GM23338 (cell line): ENCODE results near the gene PAX9. TPM values are rescaled to one million over a fixed set of nuclear protein-coding genes. Genes with fewer than 3 reads are reported as not detected.

ENCODE experiments used
- ATAC-seq: fragments of 200-7000 bp; cut with Tn5 transposase; 3 replicates; pipeline ENCODE4 v1.9.1; 2020
- DNase-seq: peaks from one replicate; pipeline ENCODE4 v3.0.0-alpha.2; 2015; ENCODE audit warnings: low spot score
- H2AFZ ChIP-seq: fragments of 200-600 bp; sonication (generic); 2 replicates; pipeline ENCODE4 v1.8.0; 2016; ENCODE audit warnings: antibody characterized with exemption, mild to moderate bottlenecking, moderate library complexity
- H3F3A ChIP-seq: fragments of 200-600 bp; sonication (generic); replicated peaks from 2 replicates; pipeline ENCODE4 v1.8.0; 2017; ENCODE audit warnings: antibody characterized with exemption, mixed run types, low read depth
- H3K27ac ChIP-seq: fragments of 200-600 bp; sonication (generic); 2 replicates; pipeline ENCODE4 v1.6.1; 2016; ENCODE audit warnings: low read depth
- H3K27me3 ChIP-seq: fragments of 200-600 bp; sonication (generic); 2 replicates; pipeline ENCODE4 v1.8.0; 2016; ENCODE audit warnings: mild to moderate bottlenecking, mixed run types, moderate library complexity; ENCODE audit not compliant: insufficient read depth
- H3K36me3 ChIP-seq: fragments of 200-600 bp; sonication (generic); 2 replicates; pipeline ENCODE4 v1.8.0; 2016; ENCODE audit warnings: mild to moderate bottlenecking; ENCODE audit not compliant: insufficient read depth
- H3K4me1 ChIP-seq: fragments of 200-600 bp; sonication (generic); 2 replicates; pipeline ENCODE4 v1.8.0; 2016; ENCODE audit warnings: mild to moderate bottlenecking, moderate library complexity; ENCODE audit not compliant: insufficient read depth
- H3K4me2 ChIP-seq: fragments of 200-600 bp; sonication (generic); 2 replicates; pipeline ENCODE4 v1.7.1; 2017; ENCODE audit warnings: mixed run types
- H3K4me3 ChIP-seq: fragments of 200-600 bp; sonication (generic); 2 replicates; pipeline ENCODE4 v1.6.1; 2016; ENCODE audit warnings: mixed run types
- H3K79me2 ChIP-seq: fragments of 200-600 bp; sonication (generic); replicated peaks from 2 replicates; pipeline ENCODE4 v1.8.0; 2017; ENCODE audit warnings: mild to moderate bottlenecking; ENCODE audit not compliant: insufficient read depth
- H3K9me2 ChIP-seq: fragments of 200-600 bp; sonication (generic); 2 replicates; pipeline ENCODE4 v1.8.0; 2017; ENCODE audit not compliant: insufficient read depth
- H4K20me1 ChIP-seq: fragments of 200-600 bp; sonication (generic); replicated peaks from 2 replicates; pipeline ENCODE4 v1.8.0; 2017; ENCODE audit warnings: mild to moderate bottlenecking; ENCODE audit not compliant: insufficient read depth
- H3K27ac Mint-ChIP-seq: 2 replicates; pipeline ENCODE4 v1.8.0; 2020; ENCODE audit warnings: inconsistent platforms, mild to moderate bottlenecking, moderate library complexity, mixed read lengths
- H3K27me3 Mint-ChIP-seq: 3 replicates; pipeline ENCODE4 v1.8.0; 2022; ENCODE audit warnings: low read depth, mild to moderate bottlenecking, moderate library complexity, mixed read lengths, inconsistent platforms; ENCODE audit not compliant: insufficient read depth, poor library complexity
- H3K36me3 Mint-ChIP-seq: 3 replicates; pipeline ENCODE4 v1.8.0; 2021; ENCODE audit warnings: low read depth, mild to moderate bottlenecking, inconsistent platforms, moderate library complexity, mixed read lengths
- H3K4me1 Mint-ChIP-seq: 3 replicates; pipeline ENCODE4 v1.8.0; 2020; ENCODE audit warnings: mild to moderate bottlenecking, inconsistent platforms, mixed read lengths
- H3K4me3 Mint-ChIP-seq: 3 replicates; pipeline ENCODE4 v1.8.0; 2021; ENCODE audit warnings: moderate library complexity, mild to moderate bottlenecking, inconsistent platforms, mixed read lengths
- H3K9me3 Mint-ChIP-seq: 3 replicates; pipeline ENCODE4 v1.8.0; 2020; ENCODE audit warnings: moderate library complexity, mild to moderate bottlenecking, inconsistent platforms, mixed read lengths
- CREB1 ChIP-seq: fragments of 250-450 bp; sonication (Bioruptor Pico); IDR thresholded peaks from 2 replicates; pipeline ENCODE4 v1.5.0; 2020; ENCODE audit warnings: low read depth, mild to moderate bottlenecking, moderate library complexity
- CTCF ChIP-seq, 2 experiments: fragments of 200-600 bp in 1 of 2; sonication (generic) in 1 of 2; conservative IDR thresholded peaks; 2 replicates each; pipeline versions ENCODE4 v1.5.1 to v1.6.1; 2016 to 2017; ENCODE audit warnings: antibody characterized with exemption in 2 of 2, low read depth in 2 of 2, mild to moderate bottlenecking in 2 of 2, moderate library complexity in 1 of 2
- EZH2 ChIP-seq: fragments of 200-600 bp; sonication (generic); IDR thresholded peaks from one replicate; pipeline ENCODE4 v1.8.0; 2017; ENCODE audit warnings: antibody characterized with exemption, mild to moderate bottlenecking, low read depth; ENCODE audit not compliant: unreplicated experiment
- EZH2phosphoT487 ChIP-seq: fragments of 200-600 bp; sonication (generic); IDR thresholded peaks from one replicate; pipeline ENCODE4 v1.8.1; 2018; ENCODE audit warnings: antibody characterized with exemption; ENCODE audit not compliant: unreplicated experiment
- JUNB ChIP-seq: IDR thresholded peaks from one replicate; pipeline ENCODE4 v1.6.1; 2016; ENCODE audit warnings: antibody characterized with exemption; ENCODE audit not compliant: unreplicated experiment
- NANOG ChIP-seq: IDR thresholded peaks from 2 replicates; pipeline ENCODE4 v1.6.1; 2016; ENCODE audit warnings: antibody characterized with exemption, borderline replicate concordance
- REST ChIP-seq: IDR thresholded peaks from one replicate; pipeline ENCODE4 v1.6.1; 2018; ENCODE audit warnings: antibody characterized with exemption; ENCODE audit not compliant: unreplicated experiment
- STAT1 ChIP-seq: IDR thresholded peaks from one replicate; pipeline ENCODE4 v1.6.1; 2016; ENCODE audit warnings: antibody characterized with exemption; ENCODE audit not compliant: unreplicated experiment
- ZNF114 ChIP-seq: fragments of 250-450 bp; sonication (Bioruptor Pico); IDR thresholded peaks from 2 replicates; pipeline ENCODE4 v1.5.0; 2020; ENCODE audit warnings: mild to moderate bottlenecking, moderate library complexity
- ZNF462 ChIP-seq: fragments of 250-450 bp; sonication (Bioruptor Pico); IDR thresholded peaks from 2 replicates; pipeline ENCODE4 v1.5.0; 2020; ENCODE audit warnings: mild to moderate bottlenecking, moderate library complexity
- polyA plus RNA-seq: library from polyadenylated mRNA; unstranded; fragments of >200 nt; fragmentation: Nextera tagmentation; extraction: Ambion mirVana; gene quantifications from 2 replicates; pipeline ENCODE4 v1.2.1, GENCODE V29; 2016
- total RNA-seq: library from RNA; depleted of rRNA; stranded (reverse); fragments of >200 nt; shearing (Covaris generic); gene quantifications from 2 replicates; pipeline ENCODE4 v1.2.3, GENCODE V29; 2014
- TF ChIP-seq, protein P1 (sequence below): IDR thresholded peaks from 2 replicates; pipeline ENCODE4 v1.6.1; 2016; ENCODE audit warnings: antibody characterized with exemption

Gene PAX9
- total and polyA plus RNA-seq, 2 experiments from 2014 or later = 0.74 TPM; not detected in 1

- H3K4me1 ChIP-seq = peaks cover 48% of the 10 kb centered on the region
- no peaks in the 10 kb centered on the region for H3F3A ChIP-seq
- H3K4me3 Mint-ChIP-seq = no peak overlapping the region
- H3K27ac Mint-ChIP-seq = no peak overlapping the region
- H3K4me1 Mint-ChIP-seq = peaks cover 53% of the 10 kb centered on the region
- H3K27me3 Mint-ChIP-seq = peaks cover 4% of the 10 kb centered on the region
- DNase-seq (no peak), ATAC-seq (peak; percentile 28; the same call in 1 of the 3 replicates)
- TF ChIP-seq CREB1 = no peak
- no peak for TF ChIP-seq ZNF114 (CRISPR knock-in tag)
- TF ChIP-seq JUNB = no peak
- TF ChIP-seq NANOG = no peak
- TF ChIP-seq STAT1 = no peak
- no peak for TF ChIP-seq ZNF462 (CRISPR knock-in tag)
- TF ChIP-seq EZH2phosphoT487 = no peak
- TF ChIP-seq REST = no peak
- no peak for TF ChIP-seq CTCF (conservative IDR thresholded peaks at IDR 0.05; ENCODE audit: low read depth in 2 of 2)
- TF ChIP-seq, protein P1, sequence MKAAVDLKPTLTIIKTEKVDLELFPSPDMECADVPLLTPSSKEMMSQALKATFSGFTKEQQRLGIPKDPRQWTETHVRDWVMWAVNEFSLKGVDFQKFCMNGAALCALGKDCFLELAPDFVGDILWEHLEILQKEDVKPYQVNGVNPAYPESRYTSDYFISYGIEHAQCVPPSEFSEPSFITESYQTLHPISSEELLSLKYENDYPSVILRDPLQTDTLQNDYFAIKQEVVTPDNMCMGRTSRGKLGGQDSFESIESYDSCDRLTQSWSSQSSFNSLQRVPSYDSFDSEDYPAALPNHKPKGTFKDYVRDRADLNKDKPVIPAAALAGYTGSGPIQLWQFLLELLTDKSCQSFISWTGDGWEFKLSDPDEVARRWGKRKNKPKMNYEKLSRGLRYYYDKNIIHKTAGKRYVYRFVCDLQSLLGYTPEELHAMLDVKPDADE = no peak
- TF ChIP-seq EZH2 = no peak
- H3K27ac ChIP-seq = no peak overlapping the region
- no peaks in the 10 kb centered on the region for H3K36me3 ChIP-seq
- H4K20me1 ChIP-seq = no peaks in the 10 kb centered on the region
- no peaks in the 10 kb centered on the region for H3K27me3 ChIP-seq
- no peaks in the 10 kb centered on the region for H3K36me3 Mint-ChIP-seq
- H3K79me2 ChIP-seq = no peaks in the 10 kb centered on the region
- H3K9me2 ChIP-seq = no peaks in the 10 kb centered on the region
- no peaks in the 10 kb centered on the region for H3K9me3 Mint-ChIP-seq
- no peak overlapping the region for H2AFZ ChIP-seq
- 0 out of 2 replicates have a peak overlapping the region, but pooled peaks have one; percentile 40 for H3K4me2 ChIP-seq
- no peak overlapping the region for H3K4me3 ChIP-seq
These were observed 20.7 kb downstream of the PAX9 start for GRCh38 chr14:36682338-36682737.
